HG02610 (cell line): Measurements from ENCODE around the gene NFKBIE.
"Not testable (repeated sequence)": the region's sequence is repeated elsewhere in the genome, so short reads cannot be mapped to it uniquely, and the experiment has no call there.

Experiments used
- ATAC-seq: cut with Tn5 transposase; IDR thresholded peaks from one replicate; pipeline ENCODE4 v1.9.1; 2021; ENCODE audit warnings: mild to moderate bottlenecking, moderate library complexity; ENCODE audit not compliant: unreplicated experiment

Gene NFKBIE, protein sequence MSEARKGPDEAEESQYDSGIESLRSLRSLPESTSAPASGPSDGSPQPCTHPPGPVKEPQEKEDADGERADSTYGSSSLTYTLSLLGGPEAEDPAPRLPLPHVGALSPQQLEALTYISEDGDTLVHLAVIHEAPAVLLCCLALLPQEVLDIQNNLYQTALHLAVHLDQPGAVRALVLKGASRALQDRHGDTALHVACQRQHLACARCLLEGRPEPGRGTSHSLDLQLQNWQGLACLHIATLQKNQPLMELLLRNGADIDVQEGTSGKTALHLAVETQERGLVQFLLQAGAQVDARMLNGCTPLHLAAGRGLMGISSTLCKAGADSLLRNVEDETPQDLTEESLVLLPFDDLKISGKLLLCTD

DNA sequence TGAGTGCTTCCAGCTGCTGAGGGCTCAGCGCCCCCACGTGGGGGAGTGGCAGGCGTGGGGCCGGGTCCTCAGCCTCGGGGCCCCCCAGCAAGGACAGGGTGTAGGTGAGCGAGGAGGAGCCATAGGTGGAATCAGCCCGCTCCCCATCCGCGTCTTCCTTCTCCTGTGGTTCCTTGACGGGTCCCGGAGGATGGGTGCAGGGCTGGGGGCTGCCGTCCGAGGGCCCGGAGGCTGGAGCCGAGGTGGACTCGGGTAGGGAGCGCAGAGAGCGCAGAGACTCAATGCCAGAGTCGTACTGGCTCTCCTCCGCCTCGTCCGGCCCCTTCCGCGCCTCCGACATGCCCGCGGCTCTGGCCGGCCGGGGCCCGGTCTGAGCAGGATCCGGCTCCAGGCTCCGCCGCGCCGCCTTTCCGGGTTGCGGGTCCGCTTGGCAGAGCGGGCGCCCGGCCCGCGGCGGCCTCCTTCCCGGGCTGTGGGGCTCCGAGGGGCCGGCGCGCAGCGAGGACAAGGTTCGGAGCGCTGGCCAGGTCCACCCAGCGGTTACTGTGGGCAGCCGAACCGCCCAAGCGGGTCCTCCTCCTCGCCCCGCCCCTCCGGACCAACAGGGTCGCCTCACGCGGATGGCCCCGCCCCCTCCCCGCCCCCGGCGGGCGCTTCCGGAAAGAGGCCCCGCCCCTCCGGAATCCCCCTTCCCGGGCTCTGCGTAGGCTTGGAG, at the start of gene NFKBIE:
Gene NFKBIE (minus strand): TSS at position 545 of the 715 bp plus-strand sequence. CDS start 205 bp downstream, at position 340.
- peak; percentile 29 for ATAC-seq

DNA sequence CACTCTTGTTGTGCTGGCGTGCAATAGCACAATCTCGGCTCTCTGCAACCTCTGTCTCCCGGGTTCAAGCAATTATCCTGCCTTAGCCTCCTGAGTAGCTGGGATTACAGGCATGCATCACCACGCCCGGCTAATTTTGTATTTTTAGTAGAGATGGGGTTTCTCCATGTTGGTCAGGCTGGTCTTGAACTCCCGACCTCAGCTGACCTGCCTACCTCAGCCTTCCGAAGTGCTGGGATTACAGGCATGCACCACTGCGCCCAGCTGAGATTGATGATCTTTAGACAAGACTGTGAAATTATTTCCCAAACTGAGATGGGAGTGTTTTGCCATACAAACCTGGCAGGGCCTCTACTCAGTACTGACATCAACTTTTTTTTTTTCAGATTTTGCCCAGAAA, 49.3 kb upstream of the NFKBIE start:
- ATAC-seq = not testable (repeated sequence)

DNA sequence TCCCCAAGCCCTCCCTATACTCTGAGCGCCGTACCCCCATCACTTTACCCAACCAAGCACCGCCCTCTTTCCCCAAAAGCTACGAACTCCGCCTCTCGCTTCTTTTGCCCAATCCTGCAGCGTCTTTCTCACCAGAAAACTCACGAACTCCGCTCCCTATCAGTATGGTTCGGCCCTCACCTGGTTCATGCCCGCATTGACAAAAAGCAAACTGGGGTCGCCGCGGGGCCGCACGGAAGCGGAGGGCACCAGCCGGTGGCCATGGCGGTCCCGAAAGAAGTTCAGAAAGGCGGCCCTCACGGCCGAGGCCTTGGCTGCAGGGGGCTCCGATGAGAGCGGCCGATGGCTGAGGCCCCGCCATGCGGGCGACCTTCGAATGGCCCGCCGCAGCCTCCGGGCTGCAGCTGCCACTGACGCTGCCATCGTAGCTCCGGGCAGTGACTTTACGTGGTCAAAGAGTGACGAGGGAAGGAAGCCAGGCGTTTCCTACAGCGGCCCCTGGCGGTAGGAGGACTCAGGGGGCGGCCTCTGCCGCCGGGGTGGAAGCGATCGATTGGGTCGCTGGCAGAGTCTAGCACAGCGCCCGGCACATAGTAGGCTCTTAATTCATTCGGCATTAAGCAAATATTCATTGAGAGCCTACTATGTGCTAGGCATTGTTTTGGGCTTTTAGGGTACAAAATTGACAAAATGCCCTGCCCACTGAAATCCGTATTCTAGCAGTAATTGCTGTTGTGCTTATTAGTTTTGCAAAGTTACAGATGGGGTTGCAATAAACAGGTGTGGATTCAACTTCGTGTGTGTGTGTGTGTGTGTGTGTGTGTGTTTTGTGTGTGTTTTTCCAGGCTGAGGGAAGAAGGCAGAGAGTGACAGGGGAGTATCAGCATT, 47.8 kb upstream of the NFKBIE start, which contains the start of gene AARS2:
Gene AARS2 (minus strand): TSS at position 447 of the 888 bp plus-strand sequence. CDS start 24 bp downstream, at position 423.
- peak; percentile 91 for ATAC-seq

DNA sequence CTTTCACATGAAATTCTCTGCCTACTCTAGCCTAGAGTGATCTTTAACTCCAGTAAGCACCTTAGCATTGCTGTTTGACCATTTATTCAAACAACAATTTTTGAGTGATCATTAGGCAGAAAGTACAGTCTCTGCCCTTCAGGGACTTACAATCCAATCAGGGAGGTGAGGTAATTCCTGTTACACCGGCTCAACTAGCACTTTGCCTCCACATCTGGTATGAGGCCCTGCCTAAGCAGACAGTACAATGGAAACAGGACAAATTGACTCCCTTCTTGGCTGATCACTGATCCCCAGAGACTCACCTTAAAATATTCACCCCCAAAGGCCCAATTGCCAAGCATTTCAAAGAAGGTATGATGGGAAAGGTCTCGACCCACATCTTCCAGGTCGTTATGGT, 46.4 kb upstream of the NFKBIE start:
- ATAC-seq = no peak

DNA sequence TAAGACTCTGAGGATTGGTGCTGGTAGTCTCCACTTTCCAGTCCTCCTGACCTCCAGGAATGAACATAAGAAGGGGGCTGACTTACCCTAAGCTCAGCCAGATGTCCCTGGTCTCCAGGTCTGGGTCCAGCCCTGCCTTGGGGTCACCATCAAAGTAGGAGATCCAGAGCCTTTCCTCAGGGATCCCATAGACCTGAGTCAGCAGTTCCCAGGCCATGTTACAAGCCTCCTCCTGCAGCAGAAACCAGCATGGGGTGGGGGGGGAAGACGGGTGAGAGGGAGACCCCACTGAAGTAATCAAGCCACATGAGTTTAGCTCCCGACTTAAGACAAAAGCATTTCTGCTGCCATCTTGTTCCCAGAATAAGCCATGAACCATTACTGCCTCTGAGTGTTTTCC, 46.0 kb upstream of the NFKBIE start:
- ATAC-seq = no peak

DNA sequence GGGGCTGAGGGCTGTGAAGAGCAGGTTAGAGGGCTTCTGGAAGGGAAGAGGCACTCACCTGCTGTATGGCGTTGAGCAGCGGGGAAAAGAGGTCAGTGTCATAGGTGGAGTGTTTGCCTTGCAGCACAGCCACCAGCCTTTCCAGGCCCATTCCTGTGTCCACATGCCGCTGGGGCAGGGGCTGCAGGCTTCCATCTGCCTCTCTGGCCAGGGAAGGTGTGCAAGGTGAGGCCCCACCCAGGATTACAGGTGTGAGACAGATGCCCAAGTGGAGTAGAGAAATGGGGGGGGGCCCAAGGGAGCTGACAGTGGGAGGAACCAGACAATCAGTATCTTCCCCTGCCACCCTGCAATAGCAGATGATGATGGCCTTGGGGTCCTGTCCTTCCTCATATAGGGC, 44.9 kb upstream of the NFKBIE start:
- no peak for ATAC-seq

DNA sequence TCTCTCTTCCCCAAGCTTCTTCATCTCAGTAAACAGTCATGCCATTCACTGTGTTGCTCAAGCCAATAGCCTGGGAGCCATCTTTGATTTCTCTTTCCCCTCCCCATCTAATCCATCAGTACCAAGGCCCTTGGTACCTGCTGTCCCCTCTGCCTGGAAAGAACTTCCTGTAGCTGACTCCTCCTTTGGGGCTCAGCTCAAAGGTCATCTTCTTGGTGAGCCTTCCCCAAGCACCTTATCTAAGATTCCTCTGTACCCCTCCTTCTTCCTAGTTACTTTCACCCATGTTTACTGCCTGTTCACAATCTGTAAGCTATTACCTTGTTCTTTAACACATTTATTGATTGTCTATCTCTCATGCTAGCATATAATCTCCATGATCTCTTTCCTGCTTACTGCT, 44.3 kb upstream of the NFKBIE start:
- no peak for ATAC-seq

DNA sequence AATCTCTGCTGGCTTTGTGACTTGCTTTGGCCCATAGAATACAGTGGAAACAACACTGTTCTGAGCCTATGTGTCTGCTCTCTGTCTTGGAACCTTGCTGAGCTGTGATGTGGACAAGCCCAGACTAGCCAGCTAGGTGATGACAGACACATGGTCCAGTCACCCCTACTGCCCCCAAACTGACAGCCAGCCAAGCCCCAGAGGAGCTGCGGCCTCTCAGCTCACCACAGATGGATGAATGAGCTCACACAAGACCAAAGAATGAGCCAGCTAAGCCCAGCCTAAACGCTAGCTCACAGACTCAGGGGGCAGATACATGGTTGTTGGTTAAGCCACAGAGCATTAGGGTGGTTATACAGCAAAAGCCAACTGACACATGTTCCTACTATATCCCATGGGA, 43.7 kb upstream of the NFKBIE start:
- no peak for ATAC-seq

DNA sequence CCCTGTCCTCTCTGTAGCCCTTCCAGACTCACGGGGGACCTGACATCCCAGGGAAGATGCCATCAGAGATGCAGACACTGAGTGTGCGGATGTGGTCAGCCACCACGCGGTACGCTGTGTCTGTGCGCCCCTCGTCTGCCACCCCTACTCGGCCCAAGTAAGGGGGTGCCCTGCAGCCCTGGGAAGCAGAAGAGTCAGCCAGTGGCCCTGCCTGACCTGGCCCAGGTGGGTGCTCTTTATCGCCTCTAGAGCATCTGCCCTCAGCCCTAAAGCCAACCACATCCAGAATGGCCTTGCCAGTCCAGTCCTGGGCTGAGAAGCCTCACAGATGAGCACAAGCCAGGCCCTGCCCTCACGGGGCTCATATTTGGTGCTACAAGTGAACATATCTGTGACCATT, 41.9 kb upstream of the NFKBIE start:
- ATAC-seq = no peak

DNA sequence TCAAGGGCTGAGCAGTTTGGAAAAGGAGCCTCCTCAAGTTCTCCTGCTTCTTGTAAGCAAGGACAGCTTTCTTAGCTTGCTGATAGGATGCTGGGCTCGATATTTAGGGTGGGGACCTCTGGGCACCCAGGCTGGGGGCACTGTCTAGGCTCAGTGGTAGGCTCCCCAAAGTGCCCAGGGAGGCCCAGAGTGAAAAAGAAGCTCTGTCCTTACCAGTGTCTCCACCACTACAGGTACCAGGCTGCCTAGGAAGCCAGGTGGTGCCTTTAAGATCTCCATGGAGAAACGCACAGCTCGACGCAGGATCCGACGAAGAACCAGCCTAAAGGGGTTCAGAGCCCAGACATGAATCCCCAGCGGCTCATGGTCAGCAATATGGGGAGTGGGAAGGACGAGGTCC, 41.4 kb upstream of the NFKBIE start:
- ATAC-seq = no peak

DNA sequence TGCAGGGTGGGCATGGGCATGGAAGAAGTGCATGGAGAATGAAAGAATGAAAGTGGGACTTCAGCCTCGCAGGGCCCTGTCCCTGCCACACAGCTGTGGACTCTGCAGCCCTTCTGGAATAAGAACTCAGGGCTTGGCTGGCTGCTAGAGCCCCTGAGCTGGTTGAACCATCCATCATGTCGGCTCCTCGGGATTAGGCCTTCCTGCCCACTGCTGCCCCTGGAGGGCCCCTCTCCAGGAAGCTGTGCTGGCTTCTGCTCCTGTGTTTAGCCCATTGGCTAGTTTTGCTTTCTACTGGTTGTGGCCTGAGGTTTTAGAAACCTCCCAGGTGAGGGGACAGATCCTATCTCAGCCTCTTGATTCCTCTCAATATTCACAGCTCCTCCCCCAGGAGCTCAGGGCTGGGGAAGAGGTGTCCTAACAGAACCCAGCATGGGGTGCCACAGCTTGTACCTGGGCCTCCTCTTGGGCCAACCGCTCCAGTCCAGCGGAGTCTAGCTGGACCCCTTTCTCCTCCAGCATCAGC, 39.9 kb upstream of the NFKBIE start:
- ATAC-seq = no peak

DNA sequence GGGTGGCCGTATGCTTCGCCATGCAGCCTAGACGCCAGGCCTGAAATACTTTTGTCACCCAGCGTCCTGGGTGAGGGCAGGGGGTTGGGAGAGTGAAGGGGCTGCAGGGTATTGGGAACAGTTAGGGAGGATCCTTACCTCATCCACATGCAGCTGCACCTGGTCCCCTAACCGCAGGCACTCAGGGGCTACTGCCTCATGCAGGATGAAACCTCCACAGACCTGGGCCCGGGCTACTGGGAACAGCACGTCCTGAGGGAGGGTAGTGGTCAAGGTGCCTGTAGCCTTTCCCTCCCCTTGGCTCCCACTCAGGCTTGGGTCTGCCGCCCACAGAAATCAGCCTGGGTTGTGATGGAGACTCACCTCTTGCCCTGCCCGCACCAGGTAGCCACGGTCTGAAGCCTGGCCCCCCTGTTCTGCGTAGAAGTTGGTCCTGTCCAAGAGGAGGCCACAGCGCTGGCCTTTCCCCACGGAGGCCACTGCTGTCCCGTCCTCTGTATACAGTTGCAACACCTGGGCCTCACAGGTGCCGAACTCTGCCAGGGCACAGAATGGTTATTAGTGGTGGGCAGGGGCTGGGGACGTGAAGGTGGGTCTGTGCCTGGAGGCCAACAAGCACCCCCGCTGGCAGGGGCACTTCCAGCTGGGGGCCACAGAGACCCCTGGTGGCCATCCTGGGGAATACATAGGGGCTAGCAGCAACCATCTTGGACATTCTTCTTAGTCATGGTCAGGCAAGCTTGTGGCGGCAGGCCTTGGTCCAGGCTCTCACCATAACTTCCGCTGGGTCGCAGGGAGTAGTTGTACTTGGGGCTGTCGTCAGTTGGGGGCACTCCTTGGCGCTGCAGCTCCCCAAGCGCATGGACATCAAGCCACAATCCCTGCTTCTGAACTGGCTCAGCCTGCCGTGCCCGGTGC, 39.2 kb upstream of the NFKBIE start:
- ATAC-seq = no peak

DNA sequence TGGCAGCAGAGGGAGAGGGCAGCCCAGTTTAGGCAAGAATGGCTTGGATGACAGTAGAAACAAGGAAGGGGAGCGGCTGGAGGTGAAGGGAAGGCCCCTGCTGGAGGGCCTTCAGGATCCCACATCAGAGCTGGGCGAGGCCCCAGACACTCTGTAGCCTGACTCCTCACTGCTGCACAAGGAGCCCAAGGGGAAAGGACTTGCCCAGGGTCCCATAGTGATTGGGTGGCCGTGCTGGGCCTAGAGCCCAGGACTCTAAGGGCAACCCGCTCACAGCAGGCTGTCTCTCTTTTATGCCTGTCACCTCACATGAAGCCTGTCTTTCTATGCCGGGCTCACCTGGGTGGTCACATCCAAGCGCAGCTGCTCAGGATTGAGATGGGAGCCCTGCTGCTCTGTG, 38.5 kb upstream of the NFKBIE start:
- ATAC-seq = no peak

DNA sequence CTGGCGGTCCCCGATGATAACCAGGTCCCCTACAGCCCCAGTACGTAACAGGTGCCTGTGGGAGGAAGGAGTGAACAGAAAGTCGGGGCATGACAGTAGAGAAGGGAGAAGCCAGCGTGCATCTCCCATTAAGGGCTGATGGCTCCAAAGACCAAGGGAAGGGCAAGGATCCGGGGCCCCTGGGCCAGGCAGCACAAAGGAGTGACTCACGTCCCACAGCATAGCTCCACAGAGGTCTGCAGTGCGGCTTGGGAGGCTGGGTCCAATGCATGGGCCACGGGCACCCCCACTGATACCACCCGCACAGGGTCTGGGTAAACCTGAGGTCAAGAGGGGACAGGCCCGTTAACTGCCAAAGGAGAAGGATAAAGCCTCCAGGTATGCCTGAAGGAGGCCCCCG, 37.5 kb upstream of the NFKBIE start:
- no peak for ATAC-seq

DNA sequence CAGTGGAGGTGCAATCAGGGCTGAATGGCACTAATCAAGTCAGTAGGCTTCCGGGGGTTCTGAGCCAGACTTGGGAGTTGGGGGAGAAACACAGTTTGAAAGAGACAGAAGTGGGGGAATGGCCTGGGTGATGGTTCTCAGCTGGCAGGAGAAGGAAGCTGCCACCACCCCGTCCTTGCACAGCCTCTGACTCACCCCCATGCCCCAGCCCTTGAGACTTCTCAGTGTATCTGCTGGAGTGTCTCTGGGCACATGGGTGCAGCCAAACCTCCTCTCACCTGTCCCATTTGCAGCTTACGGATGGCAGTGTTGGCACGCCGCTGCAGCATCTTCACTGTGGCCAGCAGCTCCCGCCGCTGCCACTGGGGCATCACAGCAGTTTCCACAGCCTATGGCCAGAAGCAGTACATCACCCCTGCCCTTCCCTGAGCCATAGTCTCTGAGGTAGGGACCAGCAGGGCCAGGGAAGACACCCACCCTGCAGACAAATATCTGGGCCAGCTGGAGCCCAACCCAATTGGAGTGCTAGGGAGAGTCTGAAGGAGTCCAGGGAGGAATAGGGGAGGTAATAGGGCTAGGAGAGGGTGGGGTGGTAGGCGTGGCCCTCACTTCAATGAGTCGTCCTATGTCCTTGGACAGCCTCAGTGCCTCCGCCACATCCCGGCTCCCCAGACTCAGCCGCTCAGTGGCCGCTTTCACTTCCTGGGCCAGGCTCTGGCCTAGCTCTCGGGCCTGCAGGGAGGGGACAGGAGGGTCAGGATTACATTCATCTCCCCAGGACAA, 36.6 kb upstream of the NFKBIE start:
- ATAC-seq = no peak

DNA sequence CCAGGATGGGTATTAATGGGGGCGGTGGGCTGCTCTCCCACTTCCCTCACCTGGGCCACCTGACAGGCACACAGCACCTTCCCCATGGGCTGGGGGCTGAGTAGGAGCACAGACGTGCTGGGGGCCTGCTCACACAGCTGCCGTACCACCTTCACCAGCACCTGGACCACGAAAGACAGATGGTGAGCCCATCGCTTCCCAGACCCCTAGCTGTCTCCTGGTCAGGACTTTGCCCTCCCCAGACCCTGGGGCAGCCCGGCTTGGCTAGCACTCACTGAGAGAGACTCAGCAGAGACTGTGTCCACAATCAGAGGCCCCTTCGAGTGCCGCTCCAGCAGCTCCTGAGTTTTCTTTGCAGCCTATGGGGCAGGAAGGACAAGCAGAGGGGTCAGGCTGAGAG, 35.8 kb upstream of the NFKBIE start:
- no peak for ATAC-seq

DNA sequence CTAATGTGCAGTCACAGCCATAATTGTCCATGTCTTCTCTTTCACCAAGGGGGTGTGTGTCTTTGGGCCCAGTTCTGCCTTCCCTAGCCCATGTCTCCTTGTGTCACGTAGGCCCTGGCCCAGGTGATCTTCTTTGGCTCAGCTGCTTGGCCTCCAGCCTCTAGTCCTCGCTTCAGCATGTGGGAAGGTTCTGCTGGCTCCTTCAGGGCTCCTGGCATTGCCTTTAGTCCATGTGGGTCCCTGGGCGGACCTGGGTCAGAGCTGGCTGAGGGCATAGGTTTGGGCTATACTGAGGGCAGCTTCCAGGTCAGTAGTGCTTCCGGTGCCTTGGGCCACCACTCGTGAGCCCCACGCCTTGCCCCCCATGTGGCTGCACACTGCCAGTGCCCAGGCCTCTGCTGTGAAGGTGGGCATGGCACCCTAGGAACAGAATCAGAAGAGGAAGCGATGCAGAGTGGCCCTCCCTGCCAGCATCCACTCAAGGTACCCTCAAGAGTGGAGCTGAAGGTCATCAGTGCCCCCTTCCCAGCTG, 35.0 kb upstream of the NFKBIE start:
- ATAC-seq = no peak

DNA sequence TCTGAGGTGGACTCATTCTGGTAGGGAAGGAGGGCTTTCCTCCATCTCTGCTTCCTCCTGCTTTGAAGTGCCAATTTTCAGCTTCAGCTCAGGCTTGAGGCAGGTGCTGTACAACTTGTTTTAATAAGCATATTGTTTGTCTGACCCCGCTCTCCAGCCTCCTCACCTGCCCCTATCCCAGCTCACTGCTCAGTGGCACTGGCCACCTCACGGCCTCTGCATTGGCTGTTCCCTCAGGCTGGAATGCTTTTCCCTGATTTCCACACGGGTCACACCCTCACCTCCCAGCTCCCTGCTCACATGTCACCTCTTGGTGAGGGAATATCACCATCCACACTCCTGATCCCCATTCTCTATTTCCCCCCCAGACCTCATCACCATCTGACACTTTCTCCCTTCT, 33.5 kb upstream of the NFKBIE start:
- ATAC-seq = no peak
